K562 (cell line): ENCODE data around the gene LYRM1. TPM values are rescaled to one million over a fixed set of nuclear protein-coding genes. Genes with fewer than 3 reads are reported as not detected.

ENCODE experiments used
- ATAC-seq: fragments of 200-7000 bp; cut with Tn5 transposase; 3 replicates; pipeline ENCODE4 v1.9.1; 2020; ENCODE audit warnings: moderate library complexity
- BruUV-seq: library from RNA; stranded (reverse); fragments of 400-500 nt; replicated peaks from 2 replicates; lab custom pipeline; 2021; lab: Mats Ljungman, UMichigan
- CTCF ChIA-PET: fragments of 300-600 bp; formaldehyde crosslinking; extraction: SDS; loops from one replicate; lab custom pipeline; 2021; ENCODE audit warnings: low intra/inter-chr PET ratio; lab: Yijun Ruan, JAX
- POLR2A ChIA-PET: fragments of 300-600, 350-650 bp; sonication (Branson Sonifier 250); formaldehyde crosslinking; extraction: SDS; loops from one replicate; lab custom pipeline; 2021; ENCODE audit warnings: antibody characterized with exemption, inconsistent platforms; lab: Yijun Ruan, JAX
- DNase-seq, 4 experiments: peaks; one replicate each; pipeline versions ENCODE4 v3.0.0 to v3.0.0-alpha.2; 2011 to 2018; ENCODE audit warnings: low spot score in 3 of 4, mixed read lengths in 3 of 4; ENCODE audit errors: extremely low read depth in 1 of 4
- FAIRE-seq: peaks from 2 replicates; lab custom pipeline; 2011; peaks lifted over from hg19 to GRCh38; lab: Jason Lieb, UNC
- H2AFZ ChIP-seq: 2 replicates; pipeline ENCODE4 v1.6.0; 2011; ENCODE audit warnings: low read depth, low read length, control low read depth, inconsistent platforms
- H3K27ac ChIP-seq: fragments of 200-600 bp; 3 replicates; pipeline ENCODE4 v1.8.0; 2011; ENCODE audit warnings: low read depth, mild to moderate bottlenecking, control low read depth, inconsistent platforms, low read length, moderate library complexity, mixed read lengths; ENCODE audit errors: extremely low read depth
- H3K27me3 ChIP-seq, 2 experiments: fragments of 300-600 bp in 1 of 2; 2 replicates in 1 of 2; 3 replicates in 1 of 2; pipeline versions ENCODE4 v1.6.0 to v1.8.0; 2011; ENCODE audit warnings: inconsistent platforms in 2 of 2, low read length in 2 of 2, mild to moderate bottlenecking in 1 of 2, mixed read lengths in 1 of 2, moderate library complexity in 1 of 2; ENCODE audit not compliant: control insufficient read depth in 2 of 2, insufficient read depth in 2 of 2
- H3K36me3 ChIP-seq: fragments of 300-600 bp; 3 replicates; pipeline ENCODE4 v1.8.0; 2011; ENCODE audit warnings: mild to moderate bottlenecking, low read length, inconsistent platforms; ENCODE audit not compliant: control insufficient read depth, insufficient read depth
- H3K4me1 ChIP-seq, 2 experiments: fragments of 200-600 bp in 1 of 2; replicated peaks in 1 of 2; 2 replicates in 1 of 2; 3 replicates in 1 of 2; pipeline versions ENCODE4 v1.5.1 to v1.8.0; 2011; ENCODE audit warnings: inconsistent platforms in 2 of 2, low read length in 2 of 2, mild to moderate bottlenecking in 1 of 2, mixed read lengths in 1 of 2, moderate library complexity in 1 of 2; ENCODE audit not compliant: control insufficient read depth in 2 of 2, insufficient read depth in 2 of 2
- H3K4me2 ChIP-seq: 2 replicates; pipeline ENCODE4 v1.6.1; 2011; ENCODE audit warnings: low read length, control low read depth, inconsistent platforms, mixed read lengths; ENCODE audit not compliant: insufficient read depth
- H3K4me3 ChIP-seq: fragments of 200-600 bp; sonication (generic), shearing (Covaris generic); 2 replicates; pipeline ENCODE4 v1.5.1; 2016; ENCODE audit warnings: control low read depth, inconsistent platforms
- H3K79me2 ChIP-seq: fragments of 200-600 bp; 3 replicates; pipeline ENCODE4 v1.8.0; 2011; ENCODE audit warnings: low read length, inconsistent platforms; ENCODE audit not compliant: control insufficient read depth, insufficient read depth
- H3K9ac ChIP-seq, 2 experiments: 2 replicates each; pipeline versions ENCODE4 v1.6.0 to v1.6.1; 2011; ENCODE audit warnings: low read depth in 2 of 2, low read length in 2 of 2, control low read depth in 1 of 2, inconsistent platforms in 1 of 2, mild to moderate bottlenecking in 1 of 2, mixed read lengths in 1 of 2; ENCODE audit not compliant: insufficient read depth in 1 of 2
- H3K9me1 ChIP-seq: one replicate; pipeline ENCODE4 v1.6.0; 2011; ENCODE audit warnings: inconsistent platforms, mild to moderate bottlenecking, low read length, moderate library complexity; ENCODE audit not compliant: control insufficient read depth, insufficient read depth
- H3K9me3 ChIP-seq: replicated peaks from 2 replicates; pipeline ENCODE4 v1.5.1; 2011; ENCODE audit warnings: low read depth, low read length, inconsistent platforms; ENCODE audit not compliant: control insufficient read depth, insufficient read depth
- H4K20me1 ChIP-seq: replicated peaks from 2 replicates; pipeline ENCODE4 v1.6.1; 2011; ENCODE audit warnings: low read length, inconsistent platforms, mixed read lengths; ENCODE audit not compliant: control insufficient read depth, insufficient read depth
- ATF4 ChIP-seq: fragments of 450-650 bp; formaldehyde crosslinking; IDR thresholded peaks from 2 replicates; pipeline ENCODE4 v1.4.0; 2022; ENCODE audit warnings: mild to moderate bottlenecking, moderate library complexity
- CREM ChIP-seq: IDR thresholded peaks from 2 replicates; pipeline ENCODE4 v1.6.1; 2014; ENCODE audit warnings: antibody characterized with exemption, low read depth
- ELF4 ChIP-seq: fragments of 450-650 bp; formaldehyde crosslinking; IDR thresholded peaks from 2 replicates; pipeline ENCODE4 v1.4.0; 2022; ENCODE audit warnings: missing genetic modification characterization
- HMBOX1 ChIP-seq: sonication (generic); IDR thresholded peaks from 2 replicates; pipeline ENCODE4 v1.6.1; 2016
- ILK ChIP-seq: fragments of 450-650 bp; IDR thresholded peaks from 2 replicates; pipeline ENCODE4 v1.6.1; 2016; ENCODE audit warnings: missing genetic modification characterization, low read depth, mild to moderate bottlenecking, missing compliant biosample characterization, moderate library complexity, borderline replicate concordance
- MLLT1 ChIP-seq, 2 experiments: fragments of 450-650 bp; IDR thresholded peaks; 2 replicates each; pipeline ENCODE4 v1.6.1; 2016
- MTA2 ChIP-seq: fragments of 450-650 bp; IDR thresholded peaks from 2 replicates; pipeline ENCODE4 v1.6.1; 2016; ENCODE audit warnings: low read depth
- RAD21 ChIP-seq, 2 experiments: fragments of 250-450 bp in 1 of 2; fragments of 450-650 bp in 1 of 2; sonication (Bioruptor Pico) in 1 of 2; formaldehyde crosslinking in 1 of 2; IDR thresholded peaks in 1 of 2; conservative IDR thresholded peaks in 1 of 2; 2 replicates each; pipeline versions ENCODE4 v1.4.0 to v1.8.0; 2020 to 2022; ENCODE audit warnings: mild to moderate bottlenecking in 2 of 2, moderate library complexity in 1 of 2
- SAFB ChIP-seq: fragments of 200-400 bp; formaldehyde crosslinking; IDR thresholded peaks from 2 replicates; pipeline ENCODE4 v1.6.1; 2017; ENCODE audit warnings: low read depth, low read length, borderline replicate concordance
- SMAD1 ChIP-seq: fragments of 150-350 bp; IDR thresholded peaks from 2 replicates; pipeline ENCODE4 v1.6.1; 2014; ENCODE audit warnings: low read length, low read depth; ENCODE audit not compliant: partially characterized antibody
- ZNF212 ChIP-seq: fragments of 450-650 bp; formaldehyde crosslinking; IDR thresholded peaks from 2 replicates; pipeline ENCODE4 v1.4.0; 2020; ENCODE audit warnings: mild to moderate bottlenecking
- WGBS: fragments of 100-300 bp; shearing (Covaris generic); methylation state at CpG from one replicate; pipeline ENCODE4 v1.1.6; 2016; ENCODE audit warnings: low coverage, mixed read lengths; ENCODE audit not compliant: insufficient coverage; ENCODE audit errors: missing lambda C conversion rate; 5-methylcytosine and 5-hydroxymethylcytosine counted together
- in situ Hi-C: fragments of 300-500 bp; cut with MboI; formaldehyde crosslinking; loops from 4 replicates; pipeline ENCODE4 v1.15.0; 2018; ENCODE audit warnings: inconsistent platforms, mixed read lengths
- intact Hi-C: fragments of 100-400 bp; cut with micrococcal nuclease; formaldehyde crosslinking; loops from 2 replicates; pipeline ENCODE4 v1.14.2; 2022
- polyA plus RNA-seq, 8 experiments: library from polyadenylated mRNA; depleted of rRNA in 4 of 8; stranded (reverse) in 5 of 8; unstranded in 3 of 8; fragments of >200 nt; fragmentation: Nextera tagmentation in 2 of 8; fragmentation: Illumina TruSeq in 1 of 8; extraction: Ambion mirVana in 2 of 8; extraction: Trizol in 1 of 8; gene quantifications; 2 replicates each; pipeline versions ENCODE4 v1.2.1 to v1.2.3, GENCODE V29; 2011 to 2014; ENCODE audit warnings: inconsistent platforms in 1 of 8, missing spikeins in 1 of 8
- total RNA-seq, 7 experiments: library from RNA; depleted of rRNA in 6 of 7; stranded (reverse); fragments of >200 nt in 6 of 7; fragmentation: Illumina TruSeq in 2 of 7; extraction: Trizol in 2 of 7; gene quantifications; 2 replicates each; pipeline versions ENCODE4 v1.2.1 to v1.2.3, GENCODE V29; 2011 to 2021; ENCODE audit warnings: low replicate concordance in 1 of 7

LYRM1 gene
- total and polyA plus RNA-seq, 9 of the 15 experiments (the other 6 are each of a cell fraction or from before 2014, with no cell fraction given) = 17.5 to 44.1 (median 32.7) TPM

- TF ChIP-seq SAFB = no peak
- TF ChIP-seq CREM = no peak
- TF ChIP-seq HMBOX1 = no peak
- no peak for TF ChIP-seq MLLT1 (IDR thresholded peaks at IDR 0.05)
- no peak for TF ChIP-seq ILK (tag)
- no peak for TF ChIP-seq ATF4 (CRISPR knock-in tag)
- TF ChIP-seq SMAD1 = no peak
- TF ChIP-seq RAD21 (CRISPR knock-in tag; conservative IDR thresholded peaks at IDR 0.05 in 1 of 2, IDR thresholded peaks at IDR 0.05 in 1 of 2) = no peak
- TF ChIP-seq ZNF212 (CRISPR knock-in tag) = no peak
- no peak for TF ChIP-seq MTA2
- no peak for TF ChIP-seq ELF4 (CRISPR knock-in tag)
- no TSS peak for BruUV-seq
- H3K27ac ChIP-seq = no peak overlapping the region
- intact Hi-C loops (no loop called here), in situ Hi-C loops (no loop called here)
- H3K9me3 ChIP-seq = no peaks in the 10 kb centered on the region
- no peaks in the 10 kb centered on the region for H3K27me3 ChIP-seq
- FAIRE-seq = no peak
- H3K4me1 ChIP-seq = peaks cover 4 to 9% of the 10 kb centered on the region in 2 experiments; a peak in 4 of 5 replicates
- no peak overlapping the region for H3K4me3 ChIP-seq
- DNase-seq = no peak
- no peak overlapping the region for H3K4me2 ChIP-seq
- WGBS = 87% methylated on average over 3 of the region's 3 CpGs
- no peak overlapping the region for H2AFZ ChIP-seq
- ChIA-PET CTCF (no interaction called here), POLR2A (interaction anchor here (0.7 to 1.1 kb wide), 3 partner anchors 9 to 187 kb away, joined by 3 read pairs; no protein-coding TSS in a partner anchor)
- peaks cover 4% of the 10 kb centered on the region for H3K9me1 ChIP-seq
- H3K9ac ChIP-seq = no peak overlapping the region
- H3K79me2 ChIP-seq = no peaks in the 10 kb centered on the region
- H3K36me3 ChIP-seq = no peaks in the 10 kb centered on the region
- H4K20me1 ChIP-seq = 0 out of 2 replicates have a peak, but pooled peaks cover 10% of the 10 kb centered on the region
- ATAC-seq = no peak
Observed at GRCh38 chr16:20873331-20873730, 27.2 kb upstream of the LYRM1 start.
